Heart left ventricle (tissue), 13 donors: ENCODE results near the gene CREB3L1.

Source experiments
- CTCF ChIP-seq, 12 donors: fragments of 200-600 bp; sonication (generic) in 4 of 12; IDR thresholded peaks; one replicate each; pipeline versions ENCODE4 v1.5.0 to v1.8.0; 2018 to 2022; ENCODE audit warnings: antibody characterized with exemption in 12 of 12, mild to moderate bottlenecking in 5 of 12
- POLR2A ChIP-seq, 2 donors: fragments of 450-650 bp; IDR thresholded peaks; one replicate each; pipeline ENCODE4 v1.6.1; 2017; ENCODE audit warnings: antibody characterized with exemption in 2 of 2, mild to moderate bottlenecking in 2 of 2, moderate library complexity in 2 of 2
- donor health status: ischemic (EF 13 %, LVEDD 7.1; RV severe dilation, severe dysfunction).
- donor health status: DM: no; HTN: yes; CAD: no.
- donor health status: DM: no; HTN: no; CAD: no.
- donor health status: ischemic (EF 25% LVEDD 6.9; RV normal size, moderate dysfunction).
- donor health status: ischemic (EF 25% LVEDD 5.7; RV mildly dilated, moderate dysfunction).
- donor health status: ischemic (EF 35%, LVEDD 5.7; RV mildly dilated, moderate dysfunction).
- donor health status: nonischemic (EF 11% LVEDD 7.7; RV severe dilation, severe dysfunction).
- donor health status: DM: yes; HTN: yes; CAD: no.
- donor health status: PGD.
- donor health status: ischemic (EF 29% LVEDD 5.4; RV normal size, mild dysfunction).
- donor health status: nonischemic (EF 23%, LVEDD 6.1; RV moderate dilation, normal function).

DNA sequence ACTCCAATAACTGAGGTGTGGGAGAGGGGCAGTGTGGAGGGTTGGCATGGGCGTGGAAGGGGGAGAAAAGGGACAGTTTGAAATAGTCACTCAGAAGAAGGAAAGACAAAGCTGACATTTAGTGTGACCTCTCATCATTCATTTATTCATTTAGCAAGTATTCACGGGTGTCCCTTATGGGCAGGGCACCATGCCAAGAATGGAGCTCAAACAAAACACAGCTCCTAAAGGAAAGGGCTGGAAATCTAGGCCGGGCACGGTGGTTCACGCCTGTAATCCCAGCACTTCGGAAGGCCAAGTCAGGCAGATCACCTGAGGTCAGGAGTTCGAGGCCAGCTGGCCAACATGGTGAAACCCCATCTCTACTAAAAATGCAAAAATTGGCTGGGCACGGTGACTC is 50.4 kb downstream of the CREB3L1 start:
- TF ChIP-seq CTCF (IDR thresholded peaks at IDR 0.05): no peak
- no peak for TF ChIP-seq POLR2A (IDR thresholded peaks at IDR 0.05)
